Panc1 (cell line): Measurements from ENCODE around the gene SNRK. TPM values are rescaled to one million over a fixed set of nuclear protein-coding genes. Genes with fewer than 3 reads are reported as not detected.

Source experiments
- ATAC-seq: fragments of 200-7000 bp; cut with Tn5 transposase; 2 replicates; pipeline ENCODE4 v1.9.1; 2020; ENCODE audit warnings: mild to moderate bottlenecking, moderate library complexity
- BruUV-seq: library from RNA; stranded (reverse); fragments of 400-500 nt; replicated peaks from 2 replicates; lab custom pipeline; 2021; lab: Mats Ljungman, UMichigan
- CTCF ChIA-PET: fragments of 300-600 bp; sonication (Branson Sonifier 250); formaldehyde crosslinking; loops from one replicate; lab custom pipeline; 2022; ENCODE audit warnings: antibody characterized with exemption; lab: Charles Lee
- POLR2A ChIA-PET: fragments of 300-600 bp; sonication (Branson Sonifier 250); formaldehyde crosslinking; loops from one replicate; lab custom pipeline; 2022; ENCODE audit warnings: antibody characterized with exemption; lab: Charles Lee
- DNase-seq: peaks from one replicate; pipeline ENCODE4 v3.0.0-alpha.2; 2010; ENCODE audit warnings: low read depth, low spot score
- H3K27ac ChIP-seq: 2 replicates; pipeline ENCODE4 v1.5.1; 2011; ENCODE audit warnings: mild to moderate bottlenecking, low read length, inconsistent platforms
- H3K27me3 ChIP-seq: fragments of 200-500 bp; sonication (Bioruptor generic); 2 replicates; pipeline ENCODE4 v1.6.0; 2014; ENCODE audit warnings: low read length, inconsistent platforms; ENCODE audit not compliant: control insufficient read depth, insufficient read depth
- H3K36me3 ChIP-seq: fragments of 200-500 bp; sonication (Bioruptor generic); 2 replicates; pipeline ENCODE4 v1.5.1; 2014; ENCODE audit warnings: inconsistent platforms, mild to moderate bottlenecking, low read length, moderate library complexity; ENCODE audit not compliant: control insufficient read depth, insufficient read depth
- H3K4me1 ChIP-seq: 2 replicates; pipeline ENCODE4 v1.5.1; 2011; ENCODE audit warnings: inconsistent platforms, mild to moderate bottlenecking, low read length, moderate library complexity; ENCODE audit not compliant: control insufficient read depth, insufficient read depth
- H3K4me3 ChIP-seq, 2 experiments: 2 replicates each; pipeline ENCODE4 v1.5.1; 2011 to 2012; ENCODE audit warnings: low read depth in 2 of 2, low read length in 2 of 2, mild to moderate bottlenecking in 2 of 2, inconsistent platforms in 1 of 2, moderate library complexity in 1 of 2
- H3K9me3 ChIP-seq: fragments of 200-500 bp; sonication (Bioruptor generic); 2 replicates; pipeline ENCODE4 v1.5.1; 2014; ENCODE audit warnings: low read depth, mild to moderate bottlenecking, inconsistent platforms, low read length, moderate library complexity; ENCODE audit not compliant: control insufficient read depth, insufficient read depth
- POLR2AphosphoS5 ChIP-seq: IDR thresholded peaks from 2 replicates; pipeline ENCODE4 v1.6.1; 2012; ENCODE audit warnings: mild to moderate bottlenecking, low read depth, low read length, moderate library complexity
- SIN3A ChIP-seq: IDR thresholded peaks from 2 replicates; pipeline ENCODE4 v1.6.1; 2012; ENCODE audit warnings: low read depth, mild to moderate bottlenecking, low read length, moderate library complexity, borderline replicate concordance; ENCODE audit not compliant: insufficient read depth
- TCF7L2 ChIP-seq: IDR thresholded peaks from 2 replicates; pipeline ENCODE4 v1.6.1; 2011; ENCODE audit warnings: mild to moderate bottlenecking, low read depth, low read length, inconsistent platforms
- in situ Hi-C: cut with HindIII; loops from 2 replicates; pipeline ENCODE4 v1.10.0; 2016; ENCODE audit warnings: low sequenced_read_pairs, low pct_unique_long_range_greater_than_20kb
- intact Hi-C: fragments of 100-400 bp; cut with micrococcal nuclease; formaldehyde crosslinking; loops from one replicate; pipeline ENCODE4 v1.10.0; 2022; ENCODE audit not compliant: unreplicated experiment
- total RNA-seq: library from RNA; stranded (reverse); gene quantifications from one replicate; pipeline ENCODE4 v1.2.1, GENCODE V29; 2021; ENCODE audit not compliant: unreplicated experiment
- TF ChIP-seq, protein P1 (sequence below): fragments of 450-650 bp; IDR thresholded peaks from 2 replicates; pipeline ENCODE4 v1.5.1; 2017; ENCODE audit warnings: mild to moderate bottlenecking
- TF ChIP-seq, protein P2 (sequence below), 2 experiments: IDR thresholded peaks; 2 replicates each; pipeline ENCODE4 v1.6.1; 2011 to 2012; ENCODE audit warnings: low read depth in 2 of 2, control low read depth in 1 of 2, low read length in 1 of 2, mild to moderate bottlenecking in 1 of 2, moderate library complexity in 1 of 2; ENCODE audit not compliant: insufficient read depth in 1 of 2

Gene SNRK
- total RNA-seq, 1 experiment from 2014 or later, result 11.0 TPM

DNA sequence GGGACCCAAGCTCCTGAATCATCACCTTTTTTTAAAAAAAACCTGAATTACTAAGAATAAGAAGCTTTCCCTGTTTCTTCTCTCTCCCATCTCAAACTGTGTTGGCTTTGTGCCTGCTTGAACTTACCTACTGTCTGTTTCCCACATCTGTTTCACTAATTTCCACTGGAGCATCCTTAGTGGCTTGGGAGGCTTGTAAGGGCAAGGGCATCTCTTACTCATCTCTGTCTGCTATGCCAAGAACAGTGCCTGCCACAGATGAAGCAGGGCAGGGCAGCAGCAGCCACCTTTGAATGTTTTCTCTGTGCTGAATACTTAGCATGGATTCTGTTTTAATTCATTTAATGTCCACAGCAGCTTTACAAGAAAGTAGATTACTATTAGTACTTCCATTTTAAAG lies 42.3 kb downstream of the SNRK start:
- Histone ChIP-seq H3K27ac (no peak overlapping the region), H3K27me3 (no peaks in the 10 kb centered on the region), H3K4me1 (no peaks in the 10 kb centered on the region), H3K4me3 (no peak overlapping the region), H3K9me3 (no peaks in the 10 kb centered on the region), H3K36me3 (no peaks in the 10 kb centered on the region; the same call in 1 of the 2 replicates)
- no TSS peak for BruUV-seq
- intact Hi-C loops, result no loop called here
- TF ChIP-seq, protein P1, sequence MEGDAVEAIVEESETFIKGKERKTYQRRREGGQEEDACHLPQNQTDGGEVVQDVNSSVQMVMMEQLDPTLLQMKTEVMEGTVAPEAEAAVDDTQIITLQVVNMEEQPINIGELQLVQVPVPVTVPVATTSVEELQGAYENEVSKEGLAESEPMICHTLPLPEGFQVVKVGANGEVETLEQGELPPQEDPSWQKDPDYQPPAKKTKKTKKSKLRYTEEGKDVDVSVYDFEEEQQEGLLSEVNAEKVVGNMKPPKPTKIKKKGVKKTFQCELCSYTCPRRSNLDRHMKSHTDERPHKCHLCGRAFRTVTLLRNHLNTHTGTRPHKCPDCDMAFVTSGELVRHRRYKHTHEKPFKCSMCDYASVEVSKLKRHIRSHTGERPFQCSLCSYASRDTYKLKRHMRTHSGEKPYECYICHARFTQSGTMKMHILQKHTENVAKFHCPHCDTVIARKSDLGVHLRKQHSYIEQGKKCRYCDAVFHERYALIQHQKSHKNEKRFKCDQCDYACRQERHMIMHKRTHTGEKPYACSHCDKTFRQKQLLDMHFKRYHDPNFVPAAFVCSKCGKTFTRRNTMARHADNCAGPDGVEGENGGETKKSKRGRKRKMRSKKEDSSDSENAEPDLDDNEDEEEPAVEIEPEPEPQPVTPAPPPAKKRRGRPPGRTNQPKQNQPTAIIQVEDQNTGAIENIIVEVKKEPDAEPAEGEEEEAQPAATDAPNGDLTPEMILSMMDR, result no peak
- TF ChIP-seq TCF7L2, result no peak
- TF ChIP-seq, protein P2, sequence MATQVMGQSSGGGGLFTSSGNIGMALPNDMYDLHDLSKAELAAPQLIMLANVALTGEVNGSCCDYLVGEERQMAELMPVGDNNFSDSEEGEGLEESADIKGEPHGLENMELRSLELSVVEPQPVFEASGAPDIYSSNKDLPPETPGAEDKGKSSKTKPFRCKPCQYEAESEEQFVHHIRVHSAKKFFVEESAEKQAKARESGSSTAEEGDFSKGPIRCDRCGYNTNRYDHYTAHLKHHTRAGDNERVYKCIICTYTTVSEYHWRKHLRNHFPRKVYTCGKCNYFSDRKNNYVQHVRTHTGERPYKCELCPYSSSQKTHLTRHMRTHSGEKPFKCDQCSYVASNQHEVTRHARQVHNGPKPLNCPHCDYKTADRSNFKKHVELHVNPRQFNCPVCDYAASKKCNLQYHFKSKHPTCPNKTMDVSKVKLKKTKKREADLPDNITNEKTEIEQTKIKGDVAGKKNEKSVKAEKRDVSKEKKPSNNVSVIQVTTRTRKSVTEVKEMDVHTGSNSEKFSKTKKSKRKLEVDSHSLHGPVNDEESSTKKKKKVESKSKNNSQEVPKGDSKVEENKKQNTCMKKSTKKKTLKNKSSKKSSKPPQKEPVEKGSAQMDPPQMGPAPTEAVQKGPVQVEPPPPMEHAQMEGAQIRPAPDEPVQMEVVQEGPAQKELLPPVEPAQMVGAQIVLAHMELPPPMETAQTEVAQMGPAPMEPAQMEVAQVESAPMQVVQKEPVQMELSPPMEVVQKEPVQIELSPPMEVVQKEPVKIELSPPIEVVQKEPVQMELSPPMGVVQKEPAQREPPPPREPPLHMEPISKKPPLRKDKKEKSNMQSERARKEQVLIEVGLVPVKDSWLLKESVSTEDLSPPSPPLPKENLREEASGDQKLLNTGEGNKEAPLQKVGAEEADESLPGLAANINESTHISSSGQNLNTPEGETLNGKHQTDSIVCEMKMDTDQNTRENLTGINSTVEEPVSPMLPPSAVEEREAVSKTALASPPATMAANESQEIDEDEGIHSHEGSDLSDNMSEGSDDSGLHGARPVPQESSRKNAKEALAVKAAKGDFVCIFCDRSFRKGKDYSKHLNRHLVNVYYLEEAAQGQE (IDR thresholded peaks at IDR 0.05; ENCODE audit: insufficient read depth in 1 of 2, low read depth in 2 of 2, low read length in 1 of 2), result no peak
- TF ChIP-seq SIN3A, result no peak
- TF ChIP-seq POLR2AphosphoS5, result no peak
- ATAC-seq (no peak), DNase-seq (no peak)
- in situ Hi-C loops, result no loop called here
- ChIA-PET POLR2A (no interaction called here), CTCF (no interaction called here)

DNA sequence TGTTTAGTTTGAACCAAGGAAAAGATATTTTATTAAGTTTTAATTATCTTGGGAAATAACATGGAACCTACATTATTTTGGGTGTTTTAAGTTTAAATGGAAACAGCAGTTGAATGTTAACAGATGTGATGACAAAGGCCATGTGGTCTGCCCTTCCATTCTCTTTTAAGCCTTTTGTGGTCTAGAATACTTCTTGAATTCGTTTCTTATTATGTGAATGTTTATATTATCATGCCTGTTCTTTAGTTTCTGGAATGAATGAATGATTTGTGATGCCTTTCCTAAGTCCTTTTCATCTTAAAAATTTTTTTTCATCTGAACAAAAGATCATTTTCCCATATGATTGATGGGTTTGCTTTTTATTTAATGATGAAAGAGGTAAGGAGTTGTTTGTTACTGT lies 44.6 kb downstream of the SNRK start:
- Histone ChIP-seq H3K36me3 (no peaks in the 10 kb centered on the region; the same call in 1 of the 2 replicates), H3K9me3 (peaks cover 8% of the 10 kb centered on the region; the same call in 1 of the 2 replicates), H3K4me1 (no peaks in the 10 kb centered on the region), H3K4me3 (no peak overlapping the region), H3K27me3 (no peaks in the 10 kb centered on the region), H3K27ac (no peak overlapping the region)
- intact Hi-C loops, result no loop called here
- POLR2A ChIA-PET, result no interaction called here
- DNase-seq (no peak), ATAC-seq (no peak)
- CTCF ChIA-PET, result no interaction called here
- TF ChIP-seq, protein P2 (IDR thresholded peaks at IDR 0.05; ENCODE audit: insufficient read depth in 1 of 2, low read depth in 2 of 2, low read length in 1 of 2), result no peak
- TF ChIP-seq POLR2AphosphoS5 (no peak), SIN3A (no peak), TCF7L2 (no peak)
- TF ChIP-seq, protein P1, result no peak
- in situ Hi-C loops, result no loop called here
- BruUV-seq, result no TSS peak
